Kidney epithelial cell (primary cell): ENCODE results near the gene RAD51B. TPM values are rescaled to one million over a fixed set of nuclear protein-coding genes. Genes with fewer than 3 reads are reported as not detected.
A peak's percentile ranks its signal among the peaks of the same experiment; 100 is the strongest.

Source experiments
- DNase-seq: peaks from one replicate; pipeline ENCODE4 v3.0.0-alpha.2; 2010; ENCODE audit warnings: low read depth
- H3K27me3 ChIP-seq: 2 replicates; pipeline ENCODE4 v1.6.0; 2011; ENCODE audit warnings: low read length; ENCODE audit not compliant: control insufficient read depth, insufficient read depth
- H3K36me3 ChIP-seq: 2 replicates; pipeline ENCODE4 v1.5.1; 2011; ENCODE audit warnings: low read length; ENCODE audit not compliant: control insufficient read depth, insufficient read depth
- H3K4me3 ChIP-seq: 2 replicates; pipeline ENCODE4 v1.5.1; 2011; ENCODE audit warnings: low read depth, mild to moderate bottlenecking, control low read depth, low read length
- total RNA-seq: library from RNA; depleted of rRNA; stranded (reverse); fragments of >200 nt; gene quantifications from 2 replicates; pipeline ENCODE4 v1.2.3, GENCODE V29; 2015
- TF ChIP-seq, protein P1 (sequence below): IDR thresholded peaks from 2 replicates; pipeline ENCODE4 v1.5.1; 2011; ENCODE audit warnings: mild to moderate bottlenecking, moderate library complexity, low read length, control low read depth, inconsistent platforms; ENCODE audit not compliant: insufficient read depth, poor library complexity, severe bottlenecking

Gene RAD51B
- total RNA-seq, 1 donor from 2014 or later = 9.5 TPM

DNA sequence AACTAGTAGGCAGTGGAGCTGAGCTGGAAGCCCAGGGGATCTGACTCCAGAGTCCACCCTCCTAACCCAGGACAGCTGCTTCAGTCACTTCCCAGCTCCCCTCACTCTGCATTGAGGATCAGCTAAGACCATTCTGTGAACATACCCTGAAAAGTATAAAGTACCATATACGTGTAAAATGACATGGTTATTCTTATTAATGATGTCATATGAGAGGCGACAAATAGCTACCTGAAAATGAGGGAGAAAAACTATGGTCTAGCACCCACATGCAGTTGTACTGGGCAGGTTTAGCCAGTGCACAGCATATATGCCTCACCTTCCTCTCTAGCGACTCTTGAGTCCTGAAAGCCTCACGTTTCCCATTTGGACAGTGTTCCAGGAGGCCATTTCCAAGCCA, 461.9 kb downstream of the RAD51B start:
- H3K36me3 ChIP-seq = no peaks in the 10 kb centered on the region
- no peak for DNase-seq
- H3K4me3 ChIP-seq = no peak overlapping the region
- TF ChIP-seq, protein P1, sequence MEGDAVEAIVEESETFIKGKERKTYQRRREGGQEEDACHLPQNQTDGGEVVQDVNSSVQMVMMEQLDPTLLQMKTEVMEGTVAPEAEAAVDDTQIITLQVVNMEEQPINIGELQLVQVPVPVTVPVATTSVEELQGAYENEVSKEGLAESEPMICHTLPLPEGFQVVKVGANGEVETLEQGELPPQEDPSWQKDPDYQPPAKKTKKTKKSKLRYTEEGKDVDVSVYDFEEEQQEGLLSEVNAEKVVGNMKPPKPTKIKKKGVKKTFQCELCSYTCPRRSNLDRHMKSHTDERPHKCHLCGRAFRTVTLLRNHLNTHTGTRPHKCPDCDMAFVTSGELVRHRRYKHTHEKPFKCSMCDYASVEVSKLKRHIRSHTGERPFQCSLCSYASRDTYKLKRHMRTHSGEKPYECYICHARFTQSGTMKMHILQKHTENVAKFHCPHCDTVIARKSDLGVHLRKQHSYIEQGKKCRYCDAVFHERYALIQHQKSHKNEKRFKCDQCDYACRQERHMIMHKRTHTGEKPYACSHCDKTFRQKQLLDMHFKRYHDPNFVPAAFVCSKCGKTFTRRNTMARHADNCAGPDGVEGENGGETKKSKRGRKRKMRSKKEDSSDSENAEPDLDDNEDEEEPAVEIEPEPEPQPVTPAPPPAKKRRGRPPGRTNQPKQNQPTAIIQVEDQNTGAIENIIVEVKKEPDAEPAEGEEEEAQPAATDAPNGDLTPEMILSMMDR = no peak
- no peaks in the 10 kb centered on the region for H3K27me3 ChIP-seq

DNA sequence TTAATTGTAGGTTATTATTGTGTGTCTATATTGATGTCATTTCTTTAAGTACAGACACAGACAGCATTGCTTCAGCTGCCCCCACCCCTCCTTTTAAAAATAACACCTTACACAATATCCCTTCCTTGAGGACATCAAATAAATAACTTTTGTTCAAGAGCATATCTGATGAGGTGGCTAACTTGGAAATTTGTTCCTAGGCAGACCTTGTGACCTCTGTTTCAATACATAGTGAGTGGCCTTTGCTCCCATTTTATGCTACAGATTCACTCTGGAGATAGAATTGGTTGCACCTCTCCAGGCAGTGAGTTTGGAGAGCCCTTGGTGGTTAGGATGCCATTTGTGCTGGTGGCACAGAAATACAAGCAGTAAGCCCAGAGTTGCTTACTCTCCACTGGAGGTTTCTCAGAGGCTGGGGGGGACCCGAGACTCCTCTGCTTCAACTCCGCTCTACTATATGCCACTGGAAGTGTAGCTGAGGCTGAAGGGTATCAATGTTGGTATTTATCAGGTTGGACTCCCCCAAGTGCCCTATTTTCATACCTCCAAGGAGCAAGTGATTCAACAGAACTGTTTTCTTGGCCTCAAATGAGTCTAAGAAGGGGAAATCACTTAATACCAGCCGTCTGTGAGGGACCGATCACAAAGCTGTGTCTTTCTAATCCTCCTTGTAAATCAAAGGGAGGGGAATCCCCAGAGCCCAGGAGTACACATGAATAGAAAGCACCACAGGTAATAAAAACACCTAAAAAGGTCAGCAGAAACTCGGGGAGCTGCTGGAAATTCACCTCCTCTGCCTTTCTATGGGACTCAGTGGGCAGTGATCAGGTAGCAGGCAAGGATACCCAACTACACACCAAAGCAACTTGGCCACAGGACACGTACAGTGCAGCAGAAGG, 463.1 kb downstream of the RAD51B start:
- Histone ChIP-seq H3K4me3 (no peak overlapping the region), H3K36me3 (no peaks in the 10 kb centered on the region), H3K27me3 (no peaks in the 10 kb centered on the region)
- TF ChIP-seq, protein P1 = no peak
- no peak for DNase-seq

DNA sequence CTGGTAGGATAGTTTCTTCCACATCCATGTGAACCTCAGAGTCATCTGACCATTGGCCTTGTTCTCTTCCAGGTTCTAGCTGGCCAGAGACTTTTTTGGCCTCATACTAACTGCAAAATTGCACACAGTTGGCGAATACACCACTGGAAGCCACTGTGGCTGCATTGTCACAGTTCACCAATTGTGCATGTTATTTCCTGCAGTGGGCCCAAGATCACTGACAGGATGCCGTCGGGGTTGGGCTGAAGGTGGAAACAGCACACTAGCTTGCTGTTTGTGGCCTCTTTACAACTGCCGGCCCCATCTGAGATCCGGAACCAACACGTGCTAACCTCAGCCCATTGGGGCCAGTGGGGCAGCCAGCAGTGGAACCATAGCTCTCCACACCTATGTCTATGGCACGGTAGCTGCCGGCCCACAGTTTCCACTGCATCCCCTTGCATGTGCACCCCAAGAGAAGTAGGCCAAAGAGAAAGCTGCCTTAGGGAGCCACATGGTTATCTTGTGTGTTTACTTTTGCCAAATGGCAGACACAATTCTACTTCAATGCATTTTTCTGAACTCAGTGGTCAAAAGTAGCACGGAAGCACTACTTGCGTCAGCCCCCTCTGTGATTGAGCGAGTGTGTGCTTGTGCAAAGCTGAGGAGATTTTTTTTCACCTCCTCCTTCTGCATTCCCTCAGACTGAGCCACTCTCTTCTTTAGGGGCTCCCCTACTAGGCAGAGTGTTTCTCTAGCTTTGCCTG, 464.0 kb downstream of the RAD51B start:
- TF ChIP-seq, protein P1 = no peak

DNA sequence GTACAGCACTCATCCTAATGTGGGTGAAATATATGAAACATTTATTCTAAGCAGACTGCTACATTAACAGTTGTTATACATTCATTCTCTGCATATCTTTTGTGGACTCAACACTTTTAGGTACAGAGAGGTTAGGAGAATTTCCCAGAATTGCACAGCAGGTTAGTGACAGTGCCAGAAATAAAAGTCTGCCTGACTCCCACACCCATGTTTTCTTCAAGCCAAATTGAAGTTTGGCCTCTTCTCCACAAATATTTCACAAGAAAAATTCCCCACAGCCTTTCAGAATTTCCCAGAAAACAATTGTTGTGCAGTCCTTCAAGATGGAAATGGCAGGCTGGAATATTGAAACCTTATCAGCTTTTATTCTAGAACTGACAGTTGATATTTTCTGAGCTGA, 464.8 kb downstream of the RAD51B start:
- DNase-seq = no peak
- H3K4me3 ChIP-seq = no peak overlapping the region
- TF ChIP-seq, protein P1 = no peak
- no peaks in the 10 kb centered on the region for H3K27me3 ChIP-seq
- H3K36me3 ChIP-seq = no peaks in the 10 kb centered on the region

More for the DNA sequence above, 464.0 kb downstream of the RAD51B start:
- Histone ChIP-seq H3K4me3 (no peak overlapping the region), H3K36me3 (no peaks in the 10 kb centered on the region), H3K27me3 (no peaks in the 10 kb centered on the region)
- DNase-seq = no peak

DNA sequence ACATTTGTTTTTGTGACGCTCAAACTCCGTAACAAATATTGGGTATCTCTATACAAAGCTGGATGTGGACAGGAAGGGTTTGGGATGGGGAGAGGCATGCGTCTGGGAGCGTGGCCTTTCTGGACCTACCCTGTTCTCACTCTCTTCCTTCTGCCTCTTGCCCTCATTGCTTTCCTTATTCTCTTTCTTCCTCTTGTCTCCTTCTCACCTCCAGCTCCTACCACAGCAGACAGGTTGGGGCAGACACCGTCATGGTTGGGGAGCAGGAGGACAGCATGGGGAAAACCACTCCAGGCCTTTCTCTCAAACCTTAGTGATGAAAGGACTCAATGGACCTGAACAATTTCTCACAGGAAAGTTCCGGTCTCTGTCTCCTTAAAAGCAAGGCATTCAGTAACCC, 465.3 kb downstream of the RAD51B start:
- Histone ChIP-seq H3K4me3 (no peak overlapping the region), H3K36me3 (no peaks in the 10 kb centered on the region), H3K27me3 (no peaks in the 10 kb centered on the region)
- TF ChIP-seq, protein P1 = no peak
- DNase-seq = peak; percentile 39
